Measurements from ENCODE around the gene DDTL. TPM values are rescaled to one million over a fixed set of nuclear protein-coding genes. Genes with fewer than 3 reads are reported as not detected.

The DDTL gene
- total and polyA plus RNA-seq, 2 of the 4 experiments (the other 2 are of a cell fraction): 0.36 to 1.5 TPM

DNA sequence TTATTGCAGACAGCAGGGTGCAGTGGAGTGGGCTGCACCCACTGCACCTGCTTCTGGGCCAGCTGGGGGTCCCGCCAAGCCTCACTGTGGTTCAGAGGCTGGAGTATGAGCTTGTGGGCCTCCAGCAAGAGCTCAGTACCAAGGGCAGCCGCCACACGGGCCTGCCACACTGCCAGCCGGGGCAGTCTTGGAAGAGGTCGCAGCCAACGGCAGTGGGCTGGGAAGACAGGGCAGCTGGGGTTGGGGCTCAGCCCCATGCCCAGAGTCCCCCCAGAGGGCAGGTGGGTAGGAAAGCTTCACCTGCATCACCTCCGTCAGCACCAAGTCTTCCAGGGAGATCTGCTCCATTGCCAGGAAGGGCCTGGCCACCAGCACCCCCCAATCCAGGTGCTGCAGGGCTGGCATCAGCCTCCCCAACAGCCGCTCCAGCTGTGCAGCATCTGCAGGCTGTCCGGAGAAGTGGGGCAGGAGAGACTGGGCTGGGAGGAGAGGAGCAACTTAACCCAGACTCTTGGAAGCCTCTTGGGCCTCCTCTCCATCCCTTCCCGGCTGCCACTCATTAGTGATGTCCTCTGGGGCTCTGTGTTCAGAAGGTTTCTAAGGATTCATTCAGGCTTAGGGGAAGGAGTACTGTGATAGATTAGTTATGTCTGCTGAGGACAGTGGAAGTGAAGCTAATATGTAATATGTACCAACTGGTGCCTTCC is 39.7 kb downstream of the DDTL start:
- Histone ChIP-seq H2BK15ac (ENCODE audit: low read depth, low read length) (no peak overlapping the region), H3K23ac (ENCODE audit: low read depth, low read length) (no peak overlapping the region), H3K9me3 (ENCODE audit: control insufficient read depth, insufficient read depth, low read length) (no peaks in the 10 kb centered on the region), H3K56ac (ENCODE audit: extremely low read depth, insufficient read depth, low read length) (no peak overlapping the region), H4K5ac (ENCODE audit: low read depth, low read length) (no peak overlapping the region), H3K27ac (ENCODE audit: insufficient read depth, low read length) (no peak overlapping the region), H2AFZ (replicated peaks; ENCODE audit: low read length, poor library complexity) (no peak overlapping the region), H3K4me1 (ENCODE audit: control insufficient read depth, insufficient read depth, low read length) (no peaks in the 10 kb centered on the region), H4K8ac (ENCODE audit: low read depth in 2 of 2, low read length in 2 of 2) (no peak overlapping the region), H3K4me2 (ENCODE audit: low read depth, low read length) (no peak overlapping the region), H3K14ac (replicated peaks; ENCODE audit: low read depth, low read length) (no peak overlapping the region), H2BK20ac (ENCODE audit: low read depth, low read length) (no peak overlapping the region), H2AK5ac (ENCODE audit: low read depth, low read length) (no peak overlapping the region), H4K20me1 (ENCODE audit: insufficient read depth, low read length) (no peaks in the 10 kb centered on the region), H2BK5ac (ENCODE audit: low read depth, low read length, poor library complexity, severe bottlenecking) (no peak overlapping the region), H3K18ac (ENCODE audit: low read depth, low read length) (no peak overlapping the region), H4K91ac (ENCODE audit: insufficient read depth, low read depth, low read length) (no peak overlapping the region), H2AK9ac (replicated peaks; ENCODE audit: low read depth, low read length, poor library complexity) (no peak overlapping the region), H3K9me1 (ENCODE audit: insufficient read depth, low read length) (no peaks in the 10 kb centered on the region), H3K27me3 (ENCODE audit: control insufficient read depth, insufficient read depth, low read length) (no peaks in the 10 kb centered on the region; the same call in 1 of the 2 replicates), H3K4ac (ENCODE audit: low read depth, low read length) (no peak overlapping the region), H3K79me1 (ENCODE audit: low read depth in 1 of 2, low read length in 2 of 2) (peaks cover 0 to under 1% of the 10 kb centered on the region in 2 experiments; a peak in 2 of 4 replicates), H3K9ac (ENCODE audit: low read depth, low read length) (no peak overlapping the region), H3K4me3 (ENCODE audit: insufficient read depth, low read depth, low read length) (no peak overlapping the region), H2BK120ac (ENCODE audit: low read depth, low read length) (no peak overlapping the region), H3K36me3 (ENCODE audit: control insufficient read depth, insufficient read depth, low read length) (no peaks in the 10 kb centered on the region)
- TF ChIP-seq, protein P1, sequence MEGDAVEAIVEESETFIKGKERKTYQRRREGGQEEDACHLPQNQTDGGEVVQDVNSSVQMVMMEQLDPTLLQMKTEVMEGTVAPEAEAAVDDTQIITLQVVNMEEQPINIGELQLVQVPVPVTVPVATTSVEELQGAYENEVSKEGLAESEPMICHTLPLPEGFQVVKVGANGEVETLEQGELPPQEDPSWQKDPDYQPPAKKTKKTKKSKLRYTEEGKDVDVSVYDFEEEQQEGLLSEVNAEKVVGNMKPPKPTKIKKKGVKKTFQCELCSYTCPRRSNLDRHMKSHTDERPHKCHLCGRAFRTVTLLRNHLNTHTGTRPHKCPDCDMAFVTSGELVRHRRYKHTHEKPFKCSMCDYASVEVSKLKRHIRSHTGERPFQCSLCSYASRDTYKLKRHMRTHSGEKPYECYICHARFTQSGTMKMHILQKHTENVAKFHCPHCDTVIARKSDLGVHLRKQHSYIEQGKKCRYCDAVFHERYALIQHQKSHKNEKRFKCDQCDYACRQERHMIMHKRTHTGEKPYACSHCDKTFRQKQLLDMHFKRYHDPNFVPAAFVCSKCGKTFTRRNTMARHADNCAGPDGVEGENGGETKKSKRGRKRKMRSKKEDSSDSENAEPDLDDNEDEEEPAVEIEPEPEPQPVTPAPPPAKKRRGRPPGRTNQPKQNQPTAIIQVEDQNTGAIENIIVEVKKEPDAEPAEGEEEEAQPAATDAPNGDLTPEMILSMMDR (conservative IDR thresholded peaks at IDR 0.05; ENCODE audit: low read depth, low read length): no peak
- TF ChIP-seq RAD21 (IDR thresholded peaks at IDR 0.05; ENCODE audit: low read length): no peak
- no peak for TF ChIP-seq CHD1 (IDR thresholded peaks at IDR 0.05; ENCODE audit: low read depth, low read length)
- TF ChIP-seq MAZ (IDR thresholded peaks at IDR 0.05; ENCODE audit: borderline replicate concordance, low read depth, low read length): no peak
- no peak for TF ChIP-seq BHLHE40 (IDR thresholded peaks at IDR 0.05; ENCODE audit: low read depth, low read length)
- TF ChIP-seq FOS (IDR thresholded peaks at IDR 0.05; ENCODE audit: low read depth, low read length): no peak
- TF ChIP-seq, protein P2, sequence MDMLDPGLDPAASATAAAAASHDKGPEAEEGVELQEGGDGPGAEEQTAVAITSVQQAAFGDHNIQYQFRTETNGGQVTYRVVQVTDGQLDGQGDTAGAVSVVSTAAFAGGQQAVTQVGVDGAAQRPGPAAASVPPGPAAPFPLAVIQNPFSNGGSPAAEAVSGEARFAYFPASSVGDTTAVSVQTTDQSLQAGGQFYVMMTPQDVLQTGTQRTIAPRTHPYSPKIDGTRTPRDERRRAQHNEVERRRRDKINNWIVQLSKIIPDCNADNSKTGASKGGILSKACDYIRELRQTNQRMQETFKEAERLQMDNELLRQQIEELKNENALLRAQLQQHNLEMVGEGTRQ (IDR thresholded peaks at IDR 0.05; ENCODE audit: low read depth, low read length): no peak
- TF ChIP-seq CEBPB (IDR thresholded peaks at IDR 0.05; ENCODE audit: low read depth, low read length): no peak
- TF ChIP-seq SMC3 (IDR thresholded peaks at IDR 0.05; ENCODE audit: low read depth, low read length): no peak
- TF ChIP-seq, protein P3, sequence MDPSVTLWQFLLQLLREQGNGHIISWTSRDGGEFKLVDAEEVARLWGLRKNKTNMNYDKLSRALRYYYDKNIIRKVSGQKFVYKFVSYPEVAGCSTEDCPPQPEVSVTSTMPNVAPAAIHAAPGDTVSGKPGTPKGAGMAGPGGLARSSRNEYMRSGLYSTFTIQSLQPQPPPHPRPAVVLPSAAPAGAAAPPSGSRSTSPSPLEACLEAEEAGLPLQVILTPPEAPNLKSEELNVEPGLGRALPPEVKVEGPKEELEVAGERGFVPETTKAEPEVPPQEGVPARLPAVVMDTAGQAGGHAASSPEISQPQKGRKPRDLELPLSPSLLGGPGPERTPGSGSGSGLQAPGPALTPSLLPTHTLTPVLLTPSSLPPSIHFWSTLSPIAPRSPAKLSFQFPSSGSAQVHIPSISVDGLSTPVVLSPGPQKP (IDR thresholded peaks at IDR 0.05; ENCODE audit: borderline replicate concordance, low read depth, low read length): no peak
- CTCF ChIA-PET: no interaction called here
- intact Hi-C loops (cut with micrococcal nuclease): no loop called here
- dilution Hi-C loops (cut with HindIII; ENCODE audit: low sequenced_read_pairs, unreplicated experiment): no loop called here
- WGBS, 2 experiments (ENCODE audit: extremely low coverage in 2 of 2, insufficient read length in 1 of 2): 88% methylated on average over 2 of the region's 10 CpGs; no CpG with 5 or more reads in 1 of the 2 experiments
- DNase-seq (no peak), ATAC-seq (ENCODE audit: low read depth) (no peak)
- in situ Hi-C loops (cut with MboI; ENCODE audit: low sequenced_read_pairs): no loop called here
- no TSS peak for BruUV-seq (replicated peaks)
- POLR2A ChIA-PET (ENCODE audit: unreplicated experiment): no interaction called here

All from IMR-90 (cell line).